Activated T-cell treated with anti-CD3 and anti-CD28 coated beads, Interleukin-2, amount 50 U/mL, for 24 hours (primary cell): ENCODE data around the gene LDB2.

Experiments
- DNase-seq: peaks from one replicate; pipeline ENCODE4 v3.0.0-alpha.2; 2020
- H3K27ac Mint-ChIP-seq: 2 replicates; pipeline ENCODE4 v1.8.0; 2020; ENCODE audit warnings: mild to moderate bottlenecking, mixed read lengths
- H3K27me3 Mint-ChIP-seq: 2 replicates; pipeline ENCODE4 v1.8.0; 2020; ENCODE audit warnings: mixed read lengths
- H3K36me3 Mint-ChIP-seq: 2 replicates; pipeline ENCODE4 v1.8.0; 2020; ENCODE audit warnings: low read depth, mixed read lengths
- H3K4me1 Mint-ChIP-seq: 2 replicates; pipeline ENCODE4 v1.8.0; 2020; ENCODE audit warnings: low read depth, mixed read lengths
- H3K4me3 Mint-ChIP-seq: 2 replicates; pipeline ENCODE4 v1.8.0; 2020; ENCODE audit warnings: mild to moderate bottlenecking, moderate library complexity, mixed read lengths
- H3K9me3 Mint-ChIP-seq: 2 replicates; pipeline ENCODE4 v1.8.0; 2020; ENCODE audit warnings: mixed read lengths

The LDB2 gene

DNA sequence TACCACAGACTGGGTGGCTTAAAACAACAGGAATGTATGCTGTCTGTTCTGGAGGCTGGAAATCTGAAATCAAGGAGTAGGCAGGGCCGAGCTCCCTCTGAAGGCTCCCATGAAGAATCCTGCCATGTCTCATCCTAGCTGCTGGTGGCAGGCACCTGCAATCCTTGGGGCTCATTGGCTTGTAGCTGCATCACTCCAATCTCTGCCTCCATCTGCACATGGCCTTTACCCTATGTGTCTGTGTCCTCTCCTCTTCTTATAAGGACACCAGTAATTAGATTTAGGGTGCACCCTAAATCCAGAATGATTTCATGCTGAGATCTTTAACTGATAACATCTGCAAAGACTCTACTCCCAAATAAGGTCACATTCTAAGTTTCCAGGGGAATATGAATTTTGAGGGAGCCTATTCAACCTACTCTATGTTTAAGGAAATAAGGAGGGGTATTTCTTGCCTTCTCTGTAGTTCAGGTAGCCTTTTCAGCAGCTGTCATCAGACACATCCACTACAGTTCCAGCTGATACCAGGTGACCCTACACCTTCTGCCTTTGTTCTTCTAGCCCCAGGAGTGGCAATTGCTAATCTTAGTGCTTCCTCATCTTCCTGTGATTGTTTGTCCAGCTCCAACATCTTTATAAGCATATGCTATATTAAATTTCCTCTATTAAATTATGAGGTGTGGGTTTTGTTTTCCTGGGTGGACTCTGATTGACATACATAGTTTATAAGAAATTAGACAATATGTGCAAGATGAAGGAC is 377.1 kb downstream of the LDB2 start:
- Mint-ChIP-seq H3K27ac (no peak overlapping the region), H3K4me3 (no peak overlapping the region), H3K4me1 (no peaks in the 10 kb centered on the region), H3K27me3 (peaks cover 4% of the 10 kb centered on the region), H3K36me3 (no peaks in the 10 kb centered on the region), H3K9me3 (no peaks in the 10 kb centered on the region)
- DNase-seq, result no peak

DNA sequence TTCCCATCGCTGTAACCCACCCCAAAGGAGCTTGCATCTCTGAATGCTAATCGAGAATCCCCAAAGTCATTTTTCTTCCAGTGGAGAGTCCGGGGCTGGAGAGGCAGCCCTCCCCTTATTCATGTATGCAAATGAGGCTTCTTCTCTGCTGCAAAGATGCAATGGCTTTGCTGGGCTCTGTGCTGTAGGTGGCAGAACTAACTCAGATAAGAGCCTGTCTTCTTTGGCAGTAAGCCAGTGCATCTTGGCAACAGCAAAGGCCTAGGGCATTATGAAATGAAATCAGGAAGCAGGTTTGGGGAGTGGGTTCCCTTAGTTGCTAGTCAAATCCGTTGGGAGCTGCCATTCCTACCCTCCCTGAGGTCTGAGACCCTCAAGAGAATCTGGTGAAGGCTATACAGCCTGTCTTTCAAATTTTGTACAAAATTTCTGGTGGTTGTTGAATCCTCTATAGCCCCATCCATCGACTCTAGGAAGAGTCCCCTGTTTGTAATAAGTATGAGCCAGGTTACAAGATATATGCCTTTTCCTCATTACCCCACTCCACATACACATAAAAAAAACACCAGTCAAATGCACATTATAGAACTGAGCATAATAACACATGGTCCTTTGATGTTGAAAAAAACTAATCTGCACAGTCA is 381.5 kb downstream of the LDB2 start:
- no peak for DNase-seq
- H3K27me3 Mint-ChIP-seq, result no peaks in the 10 kb centered on the region
- no peak overlapping the region for H3K27ac Mint-ChIP-seq
- H3K4me1 Mint-ChIP-seq, result no peaks in the 10 kb centered on the region
- H3K9me3 Mint-ChIP-seq, result no peaks in the 10 kb centered on the region
- H3K4me3 Mint-ChIP-seq, result no peak overlapping the region
- H3K36me3 Mint-ChIP-seq, result no peaks in the 10 kb centered on the region

DNA sequence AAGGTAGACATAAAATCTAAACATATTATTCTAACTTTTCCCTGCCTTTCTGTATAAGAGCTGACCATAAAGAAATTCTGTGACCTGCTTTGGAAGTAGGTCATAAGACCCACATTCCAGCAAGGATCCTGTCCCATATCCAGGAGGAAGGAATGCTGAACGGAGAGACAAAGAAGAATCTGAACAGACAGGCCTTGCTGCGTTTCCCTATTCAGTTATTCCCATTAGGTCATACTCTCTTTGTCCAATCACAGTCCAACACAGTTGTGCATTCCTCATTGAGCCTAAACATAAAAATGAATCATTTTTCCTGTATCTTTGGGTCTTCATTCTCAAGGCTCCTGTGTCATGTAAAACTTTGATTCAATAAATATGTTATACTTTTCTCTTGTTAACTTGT is 384.6 kb downstream of the LDB2 start:
- Mint-ChIP-seq H3K4me3 (no peak overlapping the region), H3K27ac (no peak overlapping the region), H3K9me3 (peaks cover 2% of the 10 kb centered on the region), H3K4me1 (no peaks in the 10 kb centered on the region), H3K27me3 (no peaks in the 10 kb centered on the region), H3K36me3 (no peaks in the 10 kb centered on the region)
- no peak for DNase-seq

DNA sequence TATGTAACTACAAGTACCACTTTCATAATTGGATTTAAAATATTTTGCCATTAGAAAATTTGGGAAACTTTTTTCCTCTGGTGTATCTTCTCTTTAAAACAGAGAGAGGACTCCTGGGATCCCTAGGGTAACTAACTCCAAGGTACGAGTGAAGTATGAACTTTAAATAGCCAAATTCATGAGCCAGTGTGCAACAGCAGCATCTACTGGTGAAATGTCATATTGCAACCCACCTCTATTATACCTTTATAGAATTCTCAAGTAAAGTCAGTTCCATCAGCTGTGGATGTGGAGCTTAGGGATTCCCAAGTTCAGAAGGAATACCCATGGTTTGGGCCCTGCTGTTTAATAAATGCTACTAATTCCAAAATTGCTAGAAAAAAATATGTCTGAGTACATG is 389.5 kb downstream of the LDB2 start:
- Mint-ChIP-seq H3K27me3 (no peaks in the 10 kb centered on the region), H3K9me3 (peaks cover 7% of the 10 kb centered on the region), H3K4me3 (no peak overlapping the region), H3K27ac (no peak overlapping the region), H3K36me3 (no peaks in the 10 kb centered on the region), H3K4me1 (no peaks in the 10 kb centered on the region)
- no peak for DNase-seq

DNA sequence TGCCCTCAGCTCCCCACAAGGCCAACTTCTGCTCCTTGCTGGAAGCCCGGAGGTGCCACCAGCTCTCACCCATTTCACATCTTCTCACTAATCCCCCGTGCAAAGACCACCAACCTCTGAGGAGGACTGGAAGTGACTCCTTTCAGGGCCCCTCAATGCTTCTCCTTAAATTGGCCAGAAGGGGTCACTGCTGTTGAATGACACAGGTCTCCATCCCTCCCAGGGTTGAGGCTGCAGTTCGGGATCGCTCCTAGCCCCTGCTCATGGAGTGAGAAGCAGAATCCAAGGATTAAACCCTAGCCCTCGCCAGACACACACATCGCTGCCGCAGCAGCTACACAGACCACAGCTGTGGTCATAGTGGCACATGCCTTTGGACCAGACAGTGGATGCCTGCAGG is 392.7 kb downstream of the LDB2 start:
- H3K4me1 Mint-ChIP-seq, result no peaks in the 10 kb centered on the region
- no peak overlapping the region for H3K27ac Mint-ChIP-seq
- no peak for DNase-seq
- no peaks in the 10 kb centered on the region for H3K36me3 Mint-ChIP-seq
- H3K4me3 Mint-ChIP-seq, result no peak overlapping the region
- H3K9me3 Mint-ChIP-seq, result peaks cover 9% of the 10 kb centered on the region
- H3K27me3 Mint-ChIP-seq, result no peaks in the 10 kb centered on the region

DNA sequence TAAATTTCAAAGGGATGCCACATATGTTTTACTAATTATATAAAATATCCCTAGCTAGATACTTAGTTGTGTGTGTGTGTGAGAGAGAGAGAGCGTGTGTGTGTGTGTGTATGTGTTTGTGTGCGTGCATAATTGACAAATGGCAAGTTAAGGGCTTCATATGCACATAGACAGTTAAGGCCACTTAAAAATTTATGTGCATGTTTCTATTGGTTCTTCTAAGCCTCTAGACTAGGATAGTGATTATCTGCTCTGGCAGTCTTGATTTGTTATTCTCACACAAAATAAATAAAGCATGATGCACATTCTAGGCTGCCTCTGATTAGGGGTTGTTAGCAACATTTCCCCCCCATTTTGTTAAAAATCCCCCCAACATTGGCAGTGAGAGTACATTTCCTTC is 393.2 kb downstream of the LDB2 start:
- H3K27ac Mint-ChIP-seq, result no peak overlapping the region
- no peak overlapping the region for H3K4me3 Mint-ChIP-seq
- no peak for DNase-seq
- H3K9me3 Mint-ChIP-seq, result peaks cover 9% of the 10 kb centered on the region
- H3K4me1 Mint-ChIP-seq, result no peaks in the 10 kb centered on the region
- no peaks in the 10 kb centered on the region for H3K27me3 Mint-ChIP-seq
- H3K36me3 Mint-ChIP-seq, result no peaks in the 10 kb centered on the region

DNA sequence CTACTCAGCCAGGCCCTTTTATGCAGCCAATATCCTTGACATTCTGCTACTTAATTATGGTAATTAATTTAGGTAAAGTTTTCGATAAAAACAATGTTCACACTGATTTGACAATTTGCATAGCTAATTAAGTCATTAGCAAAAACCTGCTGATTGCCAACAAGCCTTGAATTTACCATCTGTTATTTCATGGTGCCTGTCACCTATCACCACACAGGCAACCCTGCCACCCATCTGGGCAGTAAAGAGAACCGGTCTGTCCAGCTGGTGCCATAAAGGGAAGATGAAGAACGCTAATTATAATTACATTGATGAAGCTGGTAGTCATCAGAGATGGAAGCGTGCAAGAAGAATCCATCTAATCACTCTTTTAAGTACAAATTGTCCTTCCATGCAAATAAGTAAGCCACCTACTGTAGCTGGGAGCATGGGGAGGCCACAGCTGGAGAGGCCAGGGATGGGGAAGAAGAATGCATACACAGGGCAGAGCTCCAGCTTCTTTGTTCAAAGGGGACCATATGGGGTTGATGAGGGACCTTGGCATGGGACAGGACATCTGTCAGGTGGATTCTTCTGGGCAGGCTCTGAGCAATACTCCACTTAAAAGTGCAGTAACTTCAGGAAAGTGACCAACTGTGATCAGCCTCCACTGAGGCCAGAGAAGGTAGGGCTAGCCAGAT is 394.9 kb downstream of the LDB2 start:
- DNase-seq, result no peak
- H3K36me3 Mint-ChIP-seq, result no peaks in the 10 kb centered on the region
- peaks cover 6% of the 10 kb centered on the region for H3K9me3 Mint-ChIP-seq
- no peaks in the 10 kb centered on the region for H3K4me1 Mint-ChIP-seq
- no peak overlapping the region for H3K4me3 Mint-ChIP-seq
- no peaks in the 10 kb centered on the region for H3K27me3 Mint-ChIP-seq
- no peak overlapping the region for H3K27ac Mint-ChIP-seq

DNA sequence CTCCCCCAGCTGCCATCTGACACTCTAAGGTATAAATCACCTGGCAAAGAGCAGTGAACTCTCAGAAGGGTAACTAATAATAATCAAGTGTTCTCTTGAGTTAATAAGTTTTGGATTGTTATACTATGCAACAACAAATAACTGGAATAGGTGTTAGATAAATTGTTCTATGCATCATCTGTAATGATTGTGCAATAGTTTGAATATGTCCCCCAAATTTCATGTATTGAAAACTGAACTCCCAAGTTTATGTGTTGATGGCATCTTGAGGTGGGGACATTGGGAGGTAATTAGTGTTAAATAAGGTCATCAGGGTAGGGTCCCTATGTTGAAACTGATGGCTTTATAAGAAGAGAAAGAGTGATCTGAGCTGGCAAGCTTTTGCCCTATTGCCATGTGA is 399.5 kb downstream of the LDB2 start:
- H3K36me3 Mint-ChIP-seq, result no peaks in the 10 kb centered on the region
- DNase-seq, result no peak
- H3K9me3 Mint-ChIP-seq, result peaks cover 2% of the 10 kb centered on the region
- no peak overlapping the region for H3K27ac Mint-ChIP-seq
- H3K27me3 Mint-ChIP-seq, result no peaks in the 10 kb centered on the region
- H3K4me3 Mint-ChIP-seq, result no peak overlapping the region
- no peaks in the 10 kb centered on the region for H3K4me1 Mint-ChIP-seq

DNA sequence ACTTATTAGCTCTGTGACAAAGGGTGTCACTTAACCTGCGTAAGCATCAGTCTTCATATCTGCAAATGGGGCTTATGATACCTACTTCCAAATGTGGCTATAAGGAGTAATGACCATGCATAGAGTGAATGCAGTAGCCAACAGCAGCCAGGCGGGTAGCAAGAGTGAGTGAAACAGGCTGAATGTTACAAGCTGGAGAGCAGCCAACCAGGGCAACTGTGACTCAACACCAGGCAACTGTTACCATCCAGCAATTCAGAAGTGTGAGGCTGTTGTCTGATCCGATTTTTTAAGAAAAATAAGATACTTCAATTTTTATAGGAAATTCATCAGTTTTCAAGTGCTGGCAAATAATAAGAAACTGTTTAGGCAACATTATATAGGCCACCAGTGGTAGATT is 401.9 kb downstream of the LDB2 start:
- H3K27me3 Mint-ChIP-seq, result no peaks in the 10 kb centered on the region
- no peak overlapping the region for H3K27ac Mint-ChIP-seq
- H3K4me3 Mint-ChIP-seq, result no peak overlapping the region
- no peaks in the 10 kb centered on the region for H3K36me3 Mint-ChIP-seq
- H3K4me1 Mint-ChIP-seq, result no peaks in the 10 kb centered on the region
- DNase-seq, result no peak
- peaks cover 2% of the 10 kb centered on the region for H3K9me3 Mint-ChIP-seq

DNA sequence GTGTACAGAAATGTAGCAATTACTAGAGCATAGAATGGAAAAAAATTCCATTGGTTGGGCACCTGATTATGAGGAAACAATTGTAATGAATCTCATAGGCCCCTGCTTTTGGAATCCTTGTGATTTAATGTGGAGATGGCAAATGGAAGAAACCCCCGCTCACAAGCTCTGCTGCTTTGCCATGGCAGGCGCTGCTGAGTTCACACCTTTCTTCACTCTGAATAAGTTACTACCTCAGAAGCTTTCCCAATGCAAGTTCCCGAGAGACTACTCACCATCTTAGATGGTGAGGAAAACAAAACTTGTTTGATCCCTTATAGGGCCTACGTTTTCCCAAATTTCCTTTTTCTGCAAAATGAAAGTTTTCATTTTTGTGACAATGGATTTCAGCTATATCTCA is 405.6 kb downstream of the LDB2 start:
- no peak for DNase-seq
- Mint-ChIP-seq H3K36me3 (no peaks in the 10 kb centered on the region), H3K9me3 (peaks cover 1% of the 10 kb centered on the region), H3K27me3 (no peaks in the 10 kb centered on the region), H3K4me3 (no peak overlapping the region), H3K4me1 (no peaks in the 10 kb centered on the region), H3K27ac (no peak overlapping the region)

DNA sequence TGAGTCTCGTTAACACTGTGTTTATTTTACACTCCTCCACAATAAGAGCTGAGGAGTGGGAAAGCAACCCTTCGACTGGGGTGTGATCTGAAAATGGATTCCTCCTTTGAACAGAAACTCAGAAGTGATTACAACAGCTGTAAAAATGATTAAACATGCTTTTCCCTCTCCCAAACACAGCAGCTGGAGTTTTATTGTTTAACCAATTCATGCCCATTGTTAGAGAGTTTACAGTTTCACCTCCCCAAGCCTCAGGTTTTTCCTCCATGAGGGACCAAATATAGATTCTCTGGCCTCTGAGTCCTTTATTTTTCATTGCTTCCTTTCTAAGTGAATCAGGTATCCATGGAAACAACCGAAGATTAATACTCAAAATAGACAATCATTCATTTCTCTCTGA is 409.2 kb downstream of the LDB2 start:
- H3K4me1 Mint-ChIP-seq, result no peaks in the 10 kb centered on the region
- no peaks in the 10 kb centered on the region for H3K27me3 Mint-ChIP-seq
- H3K36me3 Mint-ChIP-seq, result no peaks in the 10 kb centered on the region
- H3K9me3 Mint-ChIP-seq, result peaks cover 2% of the 10 kb centered on the region
- no peak overlapping the region for H3K27ac Mint-ChIP-seq
- H3K4me3 Mint-ChIP-seq, result no peak overlapping the region
- no peak for DNase-seq

DNA sequence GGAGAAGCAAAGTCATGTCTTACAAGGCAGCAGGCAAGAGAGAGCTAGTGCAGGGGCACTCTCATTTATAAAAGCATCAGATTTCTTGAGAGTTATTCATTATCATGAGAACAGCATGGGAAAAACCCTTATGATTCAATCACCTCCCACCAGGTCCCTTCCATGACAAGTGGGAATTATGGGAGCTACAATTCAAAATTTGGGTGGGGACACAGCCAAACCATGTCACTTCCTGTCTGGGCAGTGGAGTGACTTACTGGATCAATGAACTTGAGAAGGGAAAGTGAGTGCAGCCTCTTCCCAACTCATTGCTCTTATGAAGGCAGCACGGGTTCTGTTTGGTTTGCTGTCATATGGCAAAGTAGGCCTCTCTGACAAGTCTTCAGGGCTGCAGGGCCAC is 410.4 kb downstream of the LDB2 start:
- H3K27me3 Mint-ChIP-seq, result no peaks in the 10 kb centered on the region
- no peaks in the 10 kb centered on the region for H3K4me1 Mint-ChIP-seq
- peaks cover 2% of the 10 kb centered on the region for H3K9me3 Mint-ChIP-seq
- H3K27ac Mint-ChIP-seq, result no peak overlapping the region
- H3K36me3 Mint-ChIP-seq, result no peaks in the 10 kb centered on the region
- H3K4me3 Mint-ChIP-seq, result no peak overlapping the region
- no peak for DNase-seq

DNA sequence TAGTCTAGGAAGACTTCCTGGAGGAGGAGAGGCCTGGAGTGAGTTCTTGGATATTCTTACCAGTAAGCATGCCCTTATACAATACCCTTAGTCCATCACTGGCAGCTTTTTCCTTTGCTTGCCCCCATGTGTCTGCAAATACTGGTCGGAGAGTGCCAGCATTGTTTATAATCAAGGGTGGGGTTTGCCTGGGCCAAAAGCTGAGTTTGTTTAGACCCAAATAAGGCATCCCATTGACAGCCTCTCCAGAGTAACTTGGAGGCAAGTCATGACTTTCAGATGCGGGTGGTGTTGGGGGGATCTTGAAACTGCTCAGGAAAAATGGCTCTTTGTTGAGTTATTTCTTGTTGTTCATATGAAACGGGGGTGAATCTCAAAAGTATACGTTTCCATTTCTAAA is 413.7 kb downstream of the LDB2 start:
- Mint-ChIP-seq H3K27ac (no peak overlapping the region), H3K9me3 (peaks cover 2% of the 10 kb centered on the region), H3K4me3 (no peak overlapping the region), H3K27me3 (no peaks in the 10 kb centered on the region), H3K36me3 (no peaks in the 10 kb centered on the region), H3K4me1 (no peaks in the 10 kb centered on the region)
- DNase-seq, result no peak

DNA sequence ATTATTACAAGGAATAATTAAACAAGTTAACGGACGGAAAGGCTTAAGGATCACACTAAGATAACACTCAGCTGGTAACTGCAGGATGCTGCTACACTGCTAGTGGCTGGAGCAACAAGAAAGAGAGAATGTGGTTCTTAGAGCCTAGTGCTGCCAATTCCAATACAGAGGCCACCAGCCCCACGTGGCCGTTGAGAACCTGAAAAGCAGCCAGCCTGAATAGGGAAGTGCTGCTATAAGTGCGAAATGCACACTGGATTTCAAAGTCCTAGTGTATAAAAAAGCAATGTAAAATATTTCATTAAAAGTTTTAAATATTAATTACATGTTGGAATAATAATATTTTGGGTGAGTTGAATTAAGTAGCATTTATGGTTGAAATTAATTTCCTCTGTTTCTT is 414.9 kb downstream of the LDB2 start:
- Mint-ChIP-seq H3K27ac (no peak overlapping the region), H3K4me3 (no peak overlapping the region), H3K9me3 (peaks cover 4% of the 10 kb centered on the region), H3K27me3 (no peaks in the 10 kb centered on the region), H3K36me3 (no peaks in the 10 kb centered on the region), H3K4me1 (no peaks in the 10 kb centered on the region)
- DNase-seq, result no peak

DNA sequence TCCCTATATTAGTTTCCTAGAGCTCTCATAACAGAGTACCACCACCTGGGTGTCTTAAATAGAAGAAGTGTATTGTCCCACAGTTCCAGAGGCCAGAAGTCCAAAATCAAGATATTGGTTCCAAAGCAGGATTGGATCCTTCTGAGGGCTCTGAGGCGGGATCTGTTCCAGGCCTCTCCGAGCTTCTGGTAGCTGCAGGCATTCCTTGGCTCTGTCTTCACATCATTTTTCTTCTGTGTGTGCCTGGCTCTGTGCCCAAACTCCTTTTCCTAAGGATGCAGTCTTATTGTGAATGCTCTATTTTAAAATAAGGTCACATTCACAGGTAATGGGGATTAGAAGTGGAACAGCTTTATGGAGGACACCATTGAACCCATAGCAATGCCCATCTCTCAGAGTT is 418.4 kb downstream of the LDB2 start:
- H3K36me3 Mint-ChIP-seq, result no peaks in the 10 kb centered on the region
- H3K4me3 Mint-ChIP-seq, result no peak overlapping the region
- DNase-seq, result no peak
- no peaks in the 10 kb centered on the region for H3K4me1 Mint-ChIP-seq
- H3K27me3 Mint-ChIP-seq, result no peaks in the 10 kb centered on the region
- H3K27ac Mint-ChIP-seq, result no peak overlapping the region
- peaks cover 2% of the 10 kb centered on the region for H3K9me3 Mint-ChIP-seq
